Suppressor macrophage (primary cell): Measurements from ENCODE around the gene DNM1.
"Not testable (repeated sequence)": the region's sequence is repeated elsewhere in the genome, so short reads cannot be mapped to it uniquely, and the experiment has no call there.

ENCODE experiments used
- DNase-seq, 4 experiments: peaks; one replicate each; pipeline ENCODE4 v3.0.0-alpha.2; 2020 to 2022

Gene DNM1

GRCh38 chr9:128178806-128179431, 24.3 kb upstream of the DNM1 start:
- DNase-seq, result no peak

- DNase-seq, result no peak
Observed at GRCh38 chr9:128180001-128180400, 23.2 kb upstream of the DNM1 start.

GRCh38 chr9:128180447-128180846, 22.7 kb upstream of the DNM1 start:
- no peak for DNase-seq

- DNase-seq, result not testable (repeated sequence)
Observed at GRCh38 chr9:128181480-128181879, 21.7 kb upstream of the DNM1 start.

GRCh38 chr9:128182893-128183588, 20.1 kb upstream of the DNM1 start:
- DNase-seq, result no peak

- no peak for DNase-seq
Observed at GRCh38 chr9:128185979-128186965, 16.9 kb upstream of the DNM1 start.

- no peak for DNase-seq
Observed at GRCh38 chr9:128187361-128187760, 15.8 kb upstream of the DNM1 start.

- no peak for DNase-seq
Observed at GRCh38 chr9:128188209-128188608, 15.0 kb upstream of the DNM1 start.

- DNase-seq, result no peak
Observed at GRCh38 chr9:128190013-128190412, 13.2 kb upstream of the DNM1 start.

- DNase-seq, result peak in 1 of 4 experiments; percentile 4
Observed at GRCh38 chr9:128190516-128191405, 12.4 kb upstream of the DNM1 start.

- peak; percentile 86 to 95 (median 90) for DNase-seq
Observed at GRCh38 chr9:128191406-128192046, 11.7 kb upstream of the DNM1 start, which contains the start of gene CIZ1. Gene CIZ1, minus strand, starts transcription at chr9:128191572. Its CDS starts 715 bp downstream, at chr9:128190857.

- DNase-seq, result peak; percentile 91 to 95 (median 92)
Observed at GRCh38 chr9:128192601-128193371, 10.4 kb upstream of the DNM1 start.

GRCh38 chr9:128193469-128194096, 9.6 kb upstream of the DNM1 start:
- DNase-seq, result no peak

GRCh38 chr9:128201441-128202369, 1.5 kb upstream of the DNM1 start:
- no peak for DNase-seq

GRCh38 chr9:128202648-128203023, 543 bp upstream of the DNM1 start:
- no peak for DNase-seq

GRCh38 chr9:128203707-128204551, 750 bp downstream of the DNM1 start:
- peak in 3 of 4 experiments; percentile 46 to 52 (median 49) for DNase-seq

GRCh38 chr9:128204858-128205257, 1.7 kb downstream of the DNM1 start:
- DNase-seq, result no peak
